DMS53 (cell line): Measurements from ENCODE around the gene HLA-DRB1.
"Not testable (repeated sequence)": the region's sequence is repeated elsewhere in the genome, so short reads cannot be mapped to it uniquely, and the experiment has no call there.

Experiments used
- DNase-seq: peaks from one replicate; lab custom pipeline; 2025; lab: John Stamatoyannopoulos, UW

Gene HLA-DRB1

GRCh38 chr6:32562940-32563339 is 26.7 kb downstream of the HLA-DRB1 start:
- DNase-seq = peak; percentile 43

- DNase-seq = no peak
These were observed 29.9 kb downstream of the HLA-DRB1 start for GRCh38 chr6:32559747-32560146.

- peak; percentile 49 for DNase-seq
These were observed 31.1 kb downstream of the HLA-DRB1 start for GRCh38 chr6:32558426-32559057.

GRCh38 chr6:32554116-32554965 is 35.3 kb downstream of the HLA-DRB1 start:
- DNase-seq = peak; percentile 83

- DNase-seq = peak; percentile 47
These were observed 36.5 kb downstream of the HLA-DRB1 start for GRCh38 chr6:32553037-32553742.

GRCh38 chr6:32551410-32551809 is 38.2 kb downstream of the HLA-DRB1 start:
- DNase-seq = no peak

- no peak for DNase-seq
These were observed 49.8 kb downstream of the HLA-DRB1 start for GRCh38 chr6:32539839-32540238.

GRCh38 chr6:32530431-32530793 is 59.2 kb downstream of the HLA-DRB1 start:
- not testable (repeated sequence) for DNase-seq

- DNase-seq = peak; percentile 32
These were observed 59.8 kb downstream of the HLA-DRB1 start, which contains the start of gene HLA-DRB5 for GRCh38 chr6:32529697-32530430. Gene HLA-DRB5 (minus strand): TSS chr6:32530287. CDS start chr6:32530224, 63 bp downstream.
